HG03159 (cell line): ENCODE measurements around the gene DCDC2.
"Not testable (repeated sequence)": the region's sequence is repeated elsewhere in the genome, so short reads cannot be mapped to it uniquely, and the experiment has no call there.

Experiments
- ATAC-seq: cut with Tn5 transposase; IDR thresholded peaks from one replicate; pipeline ENCODE4 v1.9.1; 2021; ENCODE audit warnings: mild to moderate bottlenecking, moderate library complexity; ENCODE audit not compliant: unreplicated experiment

The DCDC2 gene

GRCh38 chr6:24227556-24227955, 130.3 kb downstream of the DCDC2 start:
- ATAC-seq, result no peak

GRCh38 chr6:24226541-24226940, 131.3 kb downstream of the DCDC2 start:
- no peak for ATAC-seq

- ATAC-seq, result no peak
These were observed 132.0 kb downstream of the DCDC2 start for GRCh38 chr6:24225838-24226237.

DNA sequence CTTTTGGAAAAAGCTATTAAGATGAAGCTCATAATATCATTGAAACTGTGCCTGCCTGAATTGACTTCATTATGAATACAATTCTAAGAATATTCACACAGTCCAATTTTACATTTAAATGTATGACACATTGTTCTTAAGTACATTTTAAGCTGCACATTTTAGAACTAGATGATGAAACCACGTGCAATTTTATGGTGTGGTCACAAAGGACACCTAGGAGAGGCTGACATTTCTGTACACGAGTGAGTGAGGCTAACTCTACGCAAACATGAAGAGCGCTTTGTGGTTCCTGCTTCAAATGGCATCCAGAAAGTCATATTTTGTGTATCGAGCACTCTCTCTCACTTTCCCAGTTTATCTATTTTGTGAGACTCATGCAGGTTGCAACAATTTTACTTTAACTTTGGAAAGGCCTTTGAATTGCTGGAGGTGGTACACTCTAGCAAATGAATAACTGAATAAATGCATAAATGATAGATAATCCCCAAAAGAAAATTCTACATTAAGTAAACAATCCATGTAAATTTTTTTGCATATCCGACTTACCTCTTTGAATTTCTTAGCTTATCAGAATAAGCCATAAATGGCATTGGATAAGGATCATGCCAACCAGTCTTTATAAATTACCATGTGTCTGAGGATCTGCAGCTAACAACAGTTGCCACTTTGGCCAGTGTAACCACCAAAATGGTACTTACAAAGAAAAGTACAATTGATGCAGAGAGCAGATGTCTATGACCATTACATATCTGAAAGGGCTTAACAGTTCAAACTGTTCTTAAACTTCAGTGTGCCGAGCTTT, 134.5 kb downstream of the DCDC2 start:
- no peak for ATAC-seq

- no peak for ATAC-seq
These were observed 138.2 kb downstream of the DCDC2 start for GRCh38 chr6:24219670-24220069.

- ATAC-seq, result no peak
These were observed 142.9 kb downstream of the DCDC2 start for GRCh38 chr6:24214984-24215383.

DNA sequence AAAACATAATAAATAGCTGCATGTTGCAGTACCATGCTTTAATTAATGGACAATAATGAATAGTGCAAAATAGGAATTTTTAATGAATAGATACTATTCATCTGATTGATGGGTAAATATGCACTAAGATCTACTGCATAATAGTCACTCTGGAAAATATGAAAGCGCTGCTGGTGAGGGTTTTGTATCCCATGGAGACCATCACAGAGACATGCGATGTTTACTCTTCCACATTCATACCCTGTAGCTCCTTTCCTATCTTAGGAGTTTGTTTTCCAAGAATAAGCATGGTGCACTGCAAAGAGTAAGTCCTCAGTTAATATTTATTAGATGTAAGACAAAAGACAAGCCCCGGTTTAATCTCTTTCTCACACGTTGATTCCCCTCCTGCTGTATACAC, 150.4 kb downstream of the DCDC2 start:
- no peak for ATAC-seq

GRCh38 chr6:24205020-24205492, 152.8 kb downstream of the DCDC2 start:
- ATAC-seq, result peak; percentile 82

GRCh38 chr6:24204113-24204512, 153.7 kb downstream of the DCDC2 start:
- not testable (repeated sequence) for ATAC-seq

GRCh38 chr6:24197892-24198291, 160.0 kb downstream of the DCDC2 start:
- ATAC-seq, result no peak

- no peak for ATAC-seq
These were observed 161.8 kb downstream of the DCDC2 start for GRCh38 chr6:24195836-24196597.

DNA sequence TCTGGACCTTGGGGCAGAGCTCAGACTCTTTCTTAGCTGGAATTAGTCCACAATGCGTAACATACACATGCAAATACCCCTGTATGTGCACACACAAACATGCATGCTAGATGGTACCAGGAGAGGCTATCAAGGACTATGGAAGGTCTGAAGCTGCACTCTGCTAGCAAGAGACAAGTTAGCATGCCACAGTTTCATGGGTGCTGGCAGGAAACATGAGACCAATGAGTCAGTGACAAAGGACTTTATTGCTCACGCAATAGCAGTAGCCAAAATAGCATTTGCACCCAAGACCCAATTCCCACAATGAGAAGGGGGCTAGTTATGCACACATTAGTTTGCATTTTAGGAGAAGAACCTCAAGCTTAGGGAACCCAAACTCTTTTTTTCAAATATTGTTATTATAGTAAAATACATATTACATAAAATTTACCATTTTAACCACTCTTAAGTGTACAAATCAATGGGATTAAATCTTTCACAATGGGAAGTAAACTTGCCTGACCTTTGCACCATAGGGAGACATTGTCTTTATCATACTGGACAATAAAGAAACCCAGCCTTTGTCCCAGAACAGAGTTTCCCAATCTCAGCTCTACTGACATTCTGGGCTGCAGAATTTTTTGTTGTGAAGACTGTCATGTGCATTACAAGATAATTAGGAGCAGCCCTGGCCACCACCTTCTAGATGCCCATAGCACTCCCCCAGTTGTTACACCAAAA, 162.7 kb downstream of the DCDC2 start:
- ATAC-seq, result no peak

- no peak for ATAC-seq
These were observed 164.5 kb downstream of the DCDC2 start for GRCh38 chr6:24193364-24193763.

DNA sequence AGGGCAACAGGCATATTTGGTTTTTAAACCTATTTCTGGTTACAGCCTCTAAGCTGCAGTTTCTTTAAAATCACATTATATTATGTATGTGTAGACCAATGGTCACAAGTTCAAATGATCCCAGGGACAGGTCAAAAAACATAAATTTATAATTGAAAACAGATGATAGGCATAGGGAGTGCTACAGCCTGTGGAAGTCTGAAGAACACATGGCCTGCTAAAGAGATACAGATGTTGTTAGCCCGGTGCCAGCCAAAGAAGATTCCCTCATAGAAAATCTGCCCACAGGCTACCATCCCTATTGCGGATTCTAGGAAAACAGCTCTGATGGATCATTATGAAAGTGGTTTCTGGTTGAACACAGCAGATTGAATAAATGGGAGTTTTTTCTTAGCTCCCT, 166.5 kb downstream of the DCDC2 start:
- no peak for ATAC-seq

GRCh38 chr6:24188578-24189080, 169.2 kb downstream of the DCDC2 start:
- ATAC-seq, result no peak

- ATAC-seq, result no peak
These were observed 169.8 kb downstream of the DCDC2 start for GRCh38 chr6:24187965-24188577.

- no peak for ATAC-seq
These were observed 171.5 kb downstream of the DCDC2 start for GRCh38 chr6:24186349-24186748.

GRCh38 chr6:24183584-24183983, 174.3 kb downstream of the DCDC2 start:
- ATAC-seq, result no peak

DNA sequence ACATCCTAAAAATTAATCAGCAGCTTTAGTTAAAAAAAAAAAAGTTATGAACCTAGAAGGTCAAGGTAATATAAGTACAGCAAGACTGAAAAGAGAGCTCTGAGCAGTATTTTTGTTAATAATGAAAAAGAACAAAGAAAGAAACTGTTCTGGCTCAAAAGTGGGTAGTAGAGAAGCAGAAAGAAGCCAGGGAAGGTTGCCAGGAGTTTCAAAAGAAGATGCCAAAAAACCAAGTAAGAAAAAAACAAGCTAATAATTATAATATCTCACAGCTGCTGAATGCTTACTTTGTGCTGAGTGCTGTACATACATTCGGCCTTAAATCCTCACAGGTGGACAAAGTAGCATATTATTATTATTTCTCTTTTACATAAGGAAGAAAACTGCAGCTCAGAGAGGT, 200.0 kb downstream of the DCDC2 start:
- no peak for ATAC-seq

GRCh38 chr6:24154121-24154520, 203.7 kb downstream of the DCDC2 start:
- ATAC-seq, result no peak

- ATAC-seq, result no peak
These were observed 205.8 kb downstream of the DCDC2 start for GRCh38 chr6:24152014-24152413.
